ENCODE data around the gene AFF3.
A peak's percentile ranks its signal among the peaks of the same experiment; 100 is the strongest.

Gene AFF3

GRCh38 chr2:99925960-99926359, 216.4 kb downstream of the AFF3 start:
- no peak for DNase-seq (ENCODE audit: low spot score)
- POLR2A ChIA-PET (ENCODE audit: low non-redundant PET), result no interaction called here
- TF ChIP-seq CTCF (conservative IDR thresholded peaks at IDR 0.05; ENCODE audit: low read depth), result no peak
- CTCF ChIA-PET, result interaction anchor here (0.6 to 0.7 kb wide), 2 partner anchors 457 to 1541 kb away, joined by 3 to 5 read pairs; no protein-coding TSS in a partner anchor
- no peak overlapping the region for H3K27ac ChIP-seq

- POLR2A ChIA-PET (ENCODE audit: low non-redundant PET), result no interaction called here
Measured at GRCh38 chr2:99922664-99923063, 219.7 kb downstream of the AFF3 start.

GRCh38 chr2:99921903-99922302, 220.5 kb downstream of the AFF3 start:
- no peak for TF ChIP-seq CTCF (conservative IDR thresholded peaks at IDR 0.05; ENCODE audit: low read depth)
- no peak overlapping the region for H3K27ac ChIP-seq
- CTCF ChIA-PET, result no interaction called here
- POLR2A ChIA-PET (ENCODE audit: low non-redundant PET), result no interaction called here
- no peak for DNase-seq (ENCODE audit: low spot score)

More at GRCh38 chr2:99922664-99923063, 219.7 kb downstream of the AFF3 start:
- no peak overlapping the region for H3K27ac ChIP-seq
- DNase-seq (ENCODE audit: low spot score), result no peak
- CTCF ChIA-PET, result no interaction called here
- no peak for TF ChIP-seq CTCF (conservative IDR thresholded peaks at IDR 0.05; ENCODE audit: low read depth)

- POLR2A ChIA-PET (ENCODE audit: low non-redundant PET), result no interaction called here
- DNase-seq (ENCODE audit: low spot score), result no peak
- H3K27ac ChIP-seq, result no peak overlapping the region
- TF ChIP-seq CTCF (conservative IDR thresholded peaks at IDR 0.05; ENCODE audit: low read depth), result no peak
- CTCF ChIA-PET, result no interaction called here
Measured at GRCh38 chr2:99918389-99918788, 224.0 kb downstream of the AFF3 start.

- no peak for TF ChIP-seq CTCF (conservative IDR thresholded peaks at IDR 0.05; ENCODE audit: low read depth)
- DNase-seq (ENCODE audit: low spot score), result no peak
- ChIA-PET POLR2A (ENCODE audit: low non-redundant PET) (no interaction called here), CTCF (no interaction called here)
- H3K27ac ChIP-seq, result no peak overlapping the region
Measured at GRCh38 chr2:99915108-99915675, 227.2 kb downstream of the AFF3 start.

GRCh38 chr2:99911736-99912135, 230.7 kb downstream of the AFF3 start:
- DNase-seq (ENCODE audit: low spot score), result peak; percentile 24
- ChIA-PET CTCF (interaction anchor here (0.7 kb wide), 1 partner anchor 124 kb away, joined by 3 read pairs; no protein-coding TSS in a partner anchor), POLR2A (ENCODE audit: low non-redundant PET) (no interaction called here)
- no peak overlapping the region for H3K27ac ChIP-seq
- no peak for TF ChIP-seq CTCF (conservative IDR thresholded peaks at IDR 0.05; ENCODE audit: low read depth)
